Measurements from ENCODE around the gene KRTAP1-3.
"Not testable (repeated sequence)": the region's sequence is repeated elsewhere in the genome, so short reads cannot be mapped to it uniquely, and the experiment has no call there.

The KRTAP1-3 gene

DNA sequence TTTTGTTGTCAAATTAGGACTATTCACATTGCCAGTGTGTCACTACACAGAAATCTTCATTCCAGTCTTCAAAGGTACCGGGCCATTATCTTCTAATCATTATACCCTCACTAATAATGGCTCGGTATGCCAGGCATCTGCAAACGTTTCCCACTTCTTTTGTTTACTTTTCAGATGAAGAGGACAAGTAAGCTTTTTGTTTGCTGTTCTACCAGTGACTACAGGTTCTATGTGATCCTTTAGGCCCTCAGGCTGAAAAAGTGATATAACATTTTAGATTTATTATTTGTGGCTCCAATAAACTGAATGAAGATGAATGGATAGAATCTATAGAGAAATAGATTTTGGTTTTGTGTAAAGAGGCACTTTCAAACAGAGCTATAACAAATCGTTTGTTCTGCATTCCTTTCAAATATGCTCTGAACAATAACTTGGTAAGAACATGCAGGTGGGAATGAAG, 25.3 kb downstream of the KRTAP1-3 start:
- DNase-seq: no peak

DNA sequence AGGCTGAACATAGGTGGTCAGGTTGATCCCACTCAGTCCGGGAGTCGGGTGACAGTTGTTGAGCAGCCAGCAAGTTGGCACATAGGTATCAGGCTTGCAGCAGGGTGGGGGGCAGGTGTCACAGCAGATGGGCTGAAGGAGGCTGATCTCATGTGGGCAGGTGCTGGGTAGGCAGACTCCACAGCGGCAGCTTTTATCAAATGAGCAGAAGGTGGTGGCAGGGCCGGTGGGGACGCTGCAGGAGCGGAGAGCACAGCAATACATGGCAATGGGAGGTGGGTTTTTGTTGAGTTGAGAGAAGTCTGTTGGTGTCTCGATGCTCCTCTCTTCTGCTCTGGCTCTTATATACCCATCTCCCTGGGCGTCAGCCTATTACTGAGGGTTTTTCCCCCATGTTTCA, 25.9 kb downstream of the KRTAP1-3 start, which contains the start of gene KRTAP3-1:
KRTAP3-1 (minus strand) TSS at position 318 of the 400 bp plus-strand sequence; CDS start at position 264, 54 bp downstream.
- DNase-seq: no peak

DNA sequence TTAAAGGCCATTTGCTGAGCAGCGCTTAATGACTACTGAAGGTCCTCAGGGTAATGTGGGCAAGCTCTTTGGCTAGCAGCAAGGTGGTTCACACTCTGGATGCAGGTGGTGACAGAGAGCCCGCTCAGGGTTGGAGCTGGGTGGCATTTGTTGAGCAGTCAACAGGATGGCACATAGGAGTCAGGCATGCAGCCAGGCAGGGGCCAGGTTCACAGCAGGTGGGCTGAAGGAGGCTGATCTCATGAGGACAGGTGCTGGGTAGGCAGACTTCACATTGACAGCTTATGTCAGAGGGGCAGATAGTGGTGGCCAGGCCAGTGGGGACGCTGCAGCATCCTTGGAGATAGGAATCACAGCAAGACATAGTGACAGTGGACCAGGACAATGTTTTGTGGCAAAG, 30.3 kb downstream of the KRTAP1-3 start:
- no peak for DNase-seq

DNA sequence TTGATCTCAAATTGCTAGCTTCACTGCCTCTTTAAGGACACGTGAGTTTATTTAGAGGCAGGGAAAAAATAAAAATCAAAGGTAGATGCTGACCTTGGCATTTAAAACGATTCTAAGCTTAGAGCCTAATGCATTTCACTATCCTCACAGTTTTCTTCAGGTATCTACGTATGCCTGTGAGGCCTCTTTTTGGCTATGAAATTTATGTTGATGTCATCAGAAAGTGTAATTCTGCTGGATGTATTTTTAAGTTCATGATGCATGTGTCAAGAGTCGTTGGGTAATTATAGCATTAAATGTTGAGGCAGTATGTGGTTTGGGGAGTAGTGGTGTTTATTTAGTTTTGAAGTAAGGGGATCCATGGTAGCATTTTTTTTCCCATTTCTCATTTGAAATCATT, 30.7 kb downstream of the KRTAP1-3 start:
- DNase-seq: no peak

DNA sequence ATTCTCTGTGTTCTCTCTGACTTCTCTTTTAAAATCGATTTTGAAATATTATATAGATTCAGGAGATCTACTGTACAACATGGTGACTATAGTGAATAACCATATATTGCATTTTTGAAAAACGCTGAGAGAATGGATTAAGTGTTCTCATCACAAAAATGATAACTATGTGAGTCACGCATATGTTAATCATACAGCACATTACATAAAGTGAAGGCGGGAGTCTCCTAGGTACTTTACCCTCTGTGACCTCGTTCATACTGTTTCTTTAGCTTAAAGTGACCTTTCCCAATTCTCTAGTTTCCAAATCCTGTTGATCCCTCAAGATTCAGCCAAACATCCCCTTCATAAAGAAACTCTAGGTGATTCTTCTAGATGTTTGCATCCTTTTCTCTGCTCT, 31.9 kb downstream of the KRTAP1-3 start:
- DNase-seq: peak in 1 of 2 donors; percentile 22

DNA sequence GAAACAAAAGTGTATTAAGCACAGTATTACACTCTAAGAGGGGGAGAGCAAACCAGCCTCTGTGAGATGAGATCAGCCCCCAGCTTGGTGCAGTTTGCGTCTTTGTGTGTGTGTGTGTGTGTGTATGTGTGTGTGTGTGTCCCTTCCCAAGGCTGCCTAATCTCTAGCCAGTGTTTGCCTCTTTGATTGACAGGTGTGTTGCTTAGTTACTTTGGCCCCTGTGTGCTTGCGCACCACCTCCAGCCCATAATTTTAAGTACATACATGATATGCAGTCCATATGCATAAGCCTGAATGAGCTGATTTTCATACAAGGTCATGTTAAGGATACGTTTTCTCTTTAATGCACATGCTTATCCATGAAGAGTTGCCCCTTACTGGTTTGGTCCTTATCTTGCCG, 32.9 kb downstream of the KRTAP1-3 start:
- DNase-seq: no peak

DNA sequence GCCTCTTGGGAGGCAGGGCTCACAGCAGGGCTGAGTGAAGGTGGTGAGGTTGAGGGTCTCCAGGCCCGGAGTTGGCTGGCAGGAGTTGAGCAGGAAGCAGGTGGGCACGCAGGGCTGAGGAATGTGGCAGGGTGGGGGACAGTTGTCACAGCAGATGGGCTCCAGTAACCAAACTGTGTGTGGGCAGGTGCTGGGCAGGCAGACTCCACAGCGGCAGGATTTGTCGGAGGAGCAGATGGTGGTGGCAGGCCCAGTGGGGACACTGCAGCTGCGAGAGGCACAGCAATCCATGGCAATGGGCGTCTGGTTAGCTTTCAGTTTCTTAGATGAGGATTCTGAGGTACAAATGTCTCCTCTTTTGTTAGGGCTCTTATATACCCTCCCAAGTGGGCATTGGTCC, 35.1 kb downstream of the KRTAP1-3 start, which contains the start of gene KRTAP3-2:
KRTAP3-2 (minus strand) TSS at position 344 of the 400 bp plus-strand sequence; CDS start at position 291, 53 bp downstream.
- not testable (repeated sequence) for DNase-seq

DNA sequence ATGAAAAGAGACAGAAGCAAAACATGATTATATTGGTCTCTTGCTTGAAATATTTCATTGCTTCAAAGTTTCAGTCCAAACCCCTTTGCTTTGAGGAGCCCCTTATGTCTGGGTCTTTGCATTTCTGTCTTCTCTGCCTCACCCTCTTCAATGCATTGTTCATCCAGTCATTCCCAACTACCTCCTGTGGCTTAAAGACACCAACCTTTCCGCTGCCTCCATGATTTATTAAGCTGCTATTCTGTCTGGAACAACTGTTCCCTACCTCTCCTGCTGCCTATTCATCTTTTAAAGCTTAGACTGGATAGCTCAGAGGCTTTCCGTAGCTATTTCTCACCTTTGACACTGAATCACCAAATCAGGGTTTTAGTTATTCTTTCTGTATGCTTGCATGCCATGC, 37.3 kb downstream of the KRTAP1-3 start:
- DNase-seq: no peak

DNA sequence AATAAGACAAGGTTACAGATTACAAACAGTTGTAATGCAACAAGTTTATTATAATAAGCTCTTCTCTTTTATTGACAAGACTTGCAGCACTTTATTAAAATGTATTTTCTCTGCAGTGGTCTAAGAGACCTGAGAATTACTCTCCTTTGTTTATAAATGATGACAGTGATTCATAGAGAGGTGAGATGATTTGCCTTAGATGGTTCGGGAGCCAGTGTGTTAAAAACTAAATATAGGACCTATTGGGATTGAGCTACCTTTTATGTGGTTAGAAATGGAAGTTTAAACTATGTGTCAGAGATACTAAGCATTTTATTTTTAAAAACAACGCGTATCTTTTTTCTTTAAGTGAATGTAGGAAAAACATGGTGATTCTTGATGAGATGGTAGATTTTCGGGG, 37.8 kb downstream of the KRTAP1-3 start:
- no peak for DNase-seq

DNA sequence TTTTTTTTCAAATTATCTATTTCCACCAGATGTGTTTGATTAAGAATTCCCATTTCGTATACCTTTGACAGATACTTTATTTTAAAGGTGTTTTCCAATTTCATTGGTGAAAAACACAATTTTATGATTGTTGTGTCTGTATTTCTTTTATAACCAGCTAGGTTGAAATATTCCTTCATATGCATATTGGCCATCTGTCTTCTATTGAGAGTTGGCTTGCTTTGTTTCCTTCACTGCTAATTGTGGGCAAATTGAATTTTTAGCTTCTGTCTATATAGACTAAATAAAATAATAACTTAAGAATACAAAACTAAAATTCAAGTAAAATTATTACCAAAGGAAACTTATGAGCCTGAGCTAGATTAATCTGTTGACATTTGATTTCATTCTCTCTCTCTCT, 39.6 kb downstream of the KRTAP1-3 start:
- no peak for DNase-seq

DNA sequence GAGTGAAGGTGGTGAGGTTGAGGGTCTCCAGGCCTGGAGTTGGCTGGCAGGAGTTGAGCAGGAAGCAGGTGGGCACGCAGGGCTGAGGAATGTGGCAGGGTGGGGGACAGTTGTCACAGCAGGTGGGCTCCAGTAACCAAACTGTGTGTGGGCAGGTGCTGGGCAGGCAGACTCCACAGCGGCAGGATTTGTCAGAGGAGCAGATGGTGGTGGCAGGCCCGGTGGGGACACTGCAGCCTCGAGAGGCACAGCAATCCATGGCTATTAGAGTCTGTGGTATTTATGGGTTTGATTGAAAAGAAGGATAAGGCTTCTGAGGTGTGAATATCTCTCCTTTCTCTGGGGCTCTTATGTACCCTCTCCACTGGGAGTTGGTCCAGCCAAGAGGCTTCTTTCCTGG, 40.8 kb downstream of the KRTAP1-3 start, which contains the start of gene KRTAP3-3:
KRTAP3-3 (minus strand) TSS at position 326 of the 400 bp plus-strand sequence; CDS start at position 259, 67 bp downstream.
- DNase-seq: no peak

DNA sequence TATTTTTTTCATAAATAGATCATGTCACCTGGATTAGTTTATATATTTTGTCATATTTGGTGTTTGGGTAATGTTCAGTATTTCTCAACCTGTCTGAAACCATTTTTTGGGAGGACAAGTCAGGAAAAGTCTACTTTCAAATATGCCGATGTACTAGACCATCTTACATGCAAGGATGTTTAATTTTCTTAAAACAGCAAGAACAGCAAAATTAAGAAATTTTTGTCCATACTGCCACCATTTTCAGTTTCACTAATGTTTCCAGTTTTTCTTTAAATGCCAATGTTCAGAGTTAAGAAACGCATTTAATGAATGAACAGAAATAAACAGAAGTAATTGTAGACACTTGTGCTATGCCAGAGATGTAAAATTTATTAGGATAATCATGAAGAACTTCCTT, 41.6 kb downstream of the KRTAP1-3 start:
- no peak for DNase-seq

DNA sequence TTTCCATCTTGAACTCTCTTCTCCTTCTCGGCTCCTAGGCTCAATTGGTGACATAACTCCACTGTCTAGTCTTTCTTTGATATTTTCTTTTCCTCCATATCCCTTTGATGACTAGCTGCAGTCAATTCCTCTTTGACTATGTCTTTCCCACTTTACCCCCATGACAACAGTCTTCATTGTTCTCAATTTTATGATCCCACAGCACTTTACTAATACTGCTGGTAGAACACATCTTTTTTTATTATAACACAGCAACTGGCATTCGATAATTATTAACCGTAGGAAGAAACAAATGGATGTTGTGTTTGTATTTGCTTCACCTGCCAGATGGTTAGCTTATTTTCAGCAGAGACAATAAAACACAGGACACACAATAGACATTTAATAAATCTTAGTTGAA, 42.0 kb downstream of the KRTAP1-3 start:
- DNase-seq: no peak

DNA sequence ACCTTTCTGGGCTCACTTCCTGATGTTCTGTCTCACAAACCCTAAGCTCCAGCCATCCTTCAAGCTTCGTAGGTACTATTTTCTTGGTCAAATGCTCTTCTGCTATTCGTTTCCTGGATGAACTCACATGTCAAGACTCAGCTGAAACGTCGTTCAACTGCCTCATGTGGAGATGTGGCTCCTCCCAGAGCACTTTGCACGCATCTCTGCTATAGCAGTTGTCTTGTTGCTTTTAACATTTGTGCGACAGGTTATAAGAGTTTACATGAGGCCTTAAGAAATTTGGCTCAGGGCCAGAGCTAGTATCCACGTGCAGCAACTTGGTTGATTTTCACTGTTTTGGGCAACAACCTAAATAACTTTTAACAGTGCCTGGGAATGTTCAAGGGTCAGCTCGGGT, 47.8 kb downstream of the KRTAP1-3 start:
- no peak for DNase-seq

DNA sequence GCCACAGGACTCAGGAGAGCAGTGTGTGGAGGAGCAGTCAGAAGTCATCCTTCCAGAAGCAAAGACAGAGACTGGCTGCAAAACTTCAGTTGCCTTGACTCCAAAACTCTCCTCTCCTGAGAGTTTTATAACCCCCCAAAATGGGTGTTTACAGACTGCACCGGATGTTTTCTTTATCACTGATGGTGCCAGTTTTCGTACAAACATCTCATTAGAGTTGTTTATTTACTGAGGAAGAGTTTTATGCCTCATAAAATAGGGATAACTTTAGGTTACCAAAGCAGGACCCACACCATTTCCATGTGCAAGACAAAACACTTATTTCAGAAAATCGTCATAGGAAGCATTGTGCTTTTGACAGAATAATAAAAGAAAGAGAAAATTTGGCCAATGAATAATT, 50.4 kb downstream of the KRTAP1-3 start, which contains the start of gene KRT40:
KRT40 (minus strand) TSS at position 101 of the 400 bp plus-strand sequence; CDS start at position 48, 53 bp downstream.
- DNase-seq: no peak

Measured in inflammatory macrophage treated with lipopolysaccharide for 1 hour (primary cell).